Ramos (cell line): Measurements from ENCODE around the gene OXA1L.

Experiments
- in situ Hi-C: fragments of 300-500 bp; cut with MboI; formaldehyde crosslinking; loops from one replicate; pipeline ENCODE4 v1.14.3; 2022; ENCODE audit warnings: low sequenced_read_pairs; ENCODE audit not compliant: unreplicated experiment

OXA1L gene

GRCh38 chr14:22822016-22822570, 55.6 kb downstream of the OXA1L start:
- in situ Hi-C loops = no loop called here
